ENCODE data around the gene OR52M1. TPM values are rescaled to one million over a fixed set of nuclear protein-coding genes. Genes with fewer than 3 reads are reported as not detected.

OR52M1 gene
- polyA plus RNA-seq, 3 donors, result not detected

GRCh38 chr11:4559527-4560440, 14.8 kb downstream of the OR52M1 start:
- Mint-ChIP-seq H3K4me1 (no peaks in the 10 kb centered on the region), H3K4me3 (no peak overlapping the region), H3K27me3 (ENCODE audit: low read depth in 3 of 3) (peaks cover 9 to 26% (median 21%) of the 10 kb centered on the region in 3 donors), H3K9me3 (peaks cover 4 to 26% (median 14%) of the 10 kb centered on the region in 7 donors), H3K27ac (no peak overlapping the region), H3K36me3 (no peaks in the 10 kb centered on the region)
- Histone ChIP-seq H3K9me3 (replicated peaks in 1 of 2; ENCODE audit: control insufficient read depth in 1 of 2, insufficient read depth in 1 of 2, low read length in 2 of 2) (no peaks in the 10 kb centered on the region), H2AFZ (ENCODE audit: insufficient read depth, low read depth, low read length, poor library complexity, severe bottlenecking) (no peak overlapping the region), H3K4me2 (replicated peaks; ENCODE audit: extremely low read depth, low read length, poor library complexity, severe bottlenecking) (no peak overlapping the region), H3K4me3 (replicated peaks in 1 of 3; ENCODE audit: low read depth in 2 of 3, low read length in 3 of 3) (no peak overlapping the region), H3K9ac (ENCODE audit: insufficient read depth, low read length, poor library complexity, severe bottlenecking) (no peak overlapping the region), H3K4me1 (ENCODE audit: control insufficient read depth in 1 of 2, insufficient read depth in 2 of 2, low read length in 2 of 2) (no peaks in the 10 kb centered on the region), H3K27ac (ENCODE audit: low read depth in 1 of 2, low read length in 2 of 2) (no peak overlapping the region), H3K36me3 (replicated peaks in 1 of 2; ENCODE audit: control insufficient read depth in 1 of 2, insufficient read depth in 2 of 2, low read length in 2 of 2) (no peaks in the 10 kb centered on the region), H3K27me3 (ENCODE audit: control insufficient read depth in 2 of 2, insufficient read depth in 2 of 2, low read length in 2 of 2) (no peaks in the 10 kb centered on the region), H3K79me2 (ENCODE audit: insufficient read depth, low read length) (no peaks in the 10 kb centered on the region), H4K20me1 (ENCODE audit: insufficient read depth, low read length) (no peaks in the 10 kb centered on the region)
- no peak for DNase-seq
- TF ChIP-seq, protein P1, sequence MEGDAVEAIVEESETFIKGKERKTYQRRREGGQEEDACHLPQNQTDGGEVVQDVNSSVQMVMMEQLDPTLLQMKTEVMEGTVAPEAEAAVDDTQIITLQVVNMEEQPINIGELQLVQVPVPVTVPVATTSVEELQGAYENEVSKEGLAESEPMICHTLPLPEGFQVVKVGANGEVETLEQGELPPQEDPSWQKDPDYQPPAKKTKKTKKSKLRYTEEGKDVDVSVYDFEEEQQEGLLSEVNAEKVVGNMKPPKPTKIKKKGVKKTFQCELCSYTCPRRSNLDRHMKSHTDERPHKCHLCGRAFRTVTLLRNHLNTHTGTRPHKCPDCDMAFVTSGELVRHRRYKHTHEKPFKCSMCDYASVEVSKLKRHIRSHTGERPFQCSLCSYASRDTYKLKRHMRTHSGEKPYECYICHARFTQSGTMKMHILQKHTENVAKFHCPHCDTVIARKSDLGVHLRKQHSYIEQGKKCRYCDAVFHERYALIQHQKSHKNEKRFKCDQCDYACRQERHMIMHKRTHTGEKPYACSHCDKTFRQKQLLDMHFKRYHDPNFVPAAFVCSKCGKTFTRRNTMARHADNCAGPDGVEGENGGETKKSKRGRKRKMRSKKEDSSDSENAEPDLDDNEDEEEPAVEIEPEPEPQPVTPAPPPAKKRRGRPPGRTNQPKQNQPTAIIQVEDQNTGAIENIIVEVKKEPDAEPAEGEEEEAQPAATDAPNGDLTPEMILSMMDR (IDR thresholded peaks at IDR 0.05), result no peak
- 92% methylated on average over 2 of the region's 8 CpGs for WGBS (ENCODE audit: insufficient coverage)
- intact Hi-C loops (cut with micrococcal nuclease), result no loop called here

GRCh38 chr11:4560467-4560866, 15.5 kb downstream of the OR52M1 start:
- no peaks in the 10 kb centered on the region for H3K27me3 ChIP-seq (ENCODE audit: control insufficient read depth in 2 of 2, insufficient read depth in 2 of 2, low read length in 2 of 2)
- Mint-ChIP-seq H3K27me3 (ENCODE audit: low read depth in 3 of 3) (peaks cover 8 to 29% (median 17%) of the 10 kb centered on the region in 3 donors), H3K4me3 (no peak overlapping the region), H3K36me3 (no peaks in the 10 kb centered on the region), H3K9me3 (peaks cover 4 to 26% (median 14%) of the 10 kb centered on the region in 7 donors), H3K4me1 (no peaks in the 10 kb centered on the region), H3K27ac (no peak overlapping the region)
- no peaks in the 10 kb centered on the region for H4K20me1 ChIP-seq (ENCODE audit: insufficient read depth, low read length)
- TF ChIP-seq, protein P1 (IDR thresholded peaks at IDR 0.05), result no peak
- H3K4me3 ChIP-seq (replicated peaks in 1 of 3; ENCODE audit: low read depth in 2 of 3, low read length in 3 of 3), result no peak overlapping the region
- H3K79me2 ChIP-seq (ENCODE audit: insufficient read depth, low read length), result no peaks in the 10 kb centered on the region
- H3K36me3 ChIP-seq (replicated peaks in 1 of 2; ENCODE audit: control insufficient read depth in 1 of 2, insufficient read depth in 2 of 2, low read length in 2 of 2), result no peaks in the 10 kb centered on the region
- H3K9ac ChIP-seq (ENCODE audit: insufficient read depth, low read length, poor library complexity, severe bottlenecking), result no peak overlapping the region
- intact Hi-C loops (cut with micrococcal nuclease), result no loop called here
- DNase-seq, result no peak
- no peaks in the 10 kb centered on the region for H3K9me3 ChIP-seq (replicated peaks in 1 of 2; ENCODE audit: control insufficient read depth in 1 of 2, insufficient read depth in 1 of 2, low read length in 2 of 2)
- no peak overlapping the region for H3K4me2 ChIP-seq (replicated peaks; ENCODE audit: extremely low read depth, low read length, poor library complexity, severe bottlenecking)
- WGBS (ENCODE audit: insufficient coverage), result no CpG with 5 or more reads among the region's 1 CpG
- H3K4me1 ChIP-seq (ENCODE audit: control insufficient read depth in 1 of 2, insufficient read depth in 2 of 2, low read length in 2 of 2), result no peaks in the 10 kb centered on the region
- no peak overlapping the region for H3K27ac ChIP-seq (ENCODE audit: low read depth in 1 of 2, low read length in 2 of 2)
- H2AFZ ChIP-seq (ENCODE audit: insufficient read depth, low read depth, low read length, poor library complexity, severe bottlenecking), result no peak overlapping the region
